ENCODE measurements around the gene ZBTB17.

DNA sequence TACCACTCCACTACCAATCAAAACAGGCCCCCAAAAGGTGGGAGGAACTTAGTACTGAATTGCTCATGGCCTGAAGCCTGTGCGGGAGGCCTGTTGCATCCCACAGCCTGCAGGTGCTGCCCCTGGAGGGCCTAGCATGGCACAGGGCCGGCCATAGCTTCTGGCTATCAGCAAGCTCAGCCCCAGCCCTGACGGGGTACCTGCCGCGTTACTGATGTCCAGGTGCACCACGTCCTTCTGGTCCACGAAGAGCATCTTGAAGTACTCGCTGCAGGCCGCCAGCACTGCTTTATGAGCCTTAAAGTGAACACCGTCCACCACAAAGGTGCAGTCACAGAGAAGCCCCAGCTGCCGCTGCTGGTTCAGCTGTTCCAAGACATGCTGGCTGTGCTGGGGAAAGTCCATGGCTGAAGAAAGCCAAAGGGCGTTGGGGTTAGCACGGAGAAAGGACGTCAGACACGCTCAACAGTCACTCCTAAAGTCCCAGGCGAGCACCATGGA is 27.8 kb downstream of the ZBTB17 start:
- TF ChIP-seq, protein P1, sequence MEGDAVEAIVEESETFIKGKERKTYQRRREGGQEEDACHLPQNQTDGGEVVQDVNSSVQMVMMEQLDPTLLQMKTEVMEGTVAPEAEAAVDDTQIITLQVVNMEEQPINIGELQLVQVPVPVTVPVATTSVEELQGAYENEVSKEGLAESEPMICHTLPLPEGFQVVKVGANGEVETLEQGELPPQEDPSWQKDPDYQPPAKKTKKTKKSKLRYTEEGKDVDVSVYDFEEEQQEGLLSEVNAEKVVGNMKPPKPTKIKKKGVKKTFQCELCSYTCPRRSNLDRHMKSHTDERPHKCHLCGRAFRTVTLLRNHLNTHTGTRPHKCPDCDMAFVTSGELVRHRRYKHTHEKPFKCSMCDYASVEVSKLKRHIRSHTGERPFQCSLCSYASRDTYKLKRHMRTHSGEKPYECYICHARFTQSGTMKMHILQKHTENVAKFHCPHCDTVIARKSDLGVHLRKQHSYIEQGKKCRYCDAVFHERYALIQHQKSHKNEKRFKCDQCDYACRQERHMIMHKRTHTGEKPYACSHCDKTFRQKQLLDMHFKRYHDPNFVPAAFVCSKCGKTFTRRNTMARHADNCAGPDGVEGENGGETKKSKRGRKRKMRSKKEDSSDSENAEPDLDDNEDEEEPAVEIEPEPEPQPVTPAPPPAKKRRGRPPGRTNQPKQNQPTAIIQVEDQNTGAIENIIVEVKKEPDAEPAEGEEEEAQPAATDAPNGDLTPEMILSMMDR (IDR thresholded peaks at IDR 0.05), result no peak
- TF ChIP-seq EZH2 (IDR thresholded peaks at IDR 0.05), result no peak

Measured in neural progenitor cell (in vitro differentiated cells).